Measurements from ENCODE around the gene GLG1. TPM values are rescaled to one million over a fixed set of nuclear protein-coding genes. Genes with fewer than 3 reads are reported as not detected.

GLG1 gene
- total RNA-seq, 3 donors from 2014 or later, result 116 to 197 (median 123) TPM

- Histone ChIP-seq H3K9me3 (no peaks in the 10 kb centered on the region), H3K27ac (peak overlapping the region in 1 of 2 donors; percentile 9)
- TF ChIP-seq POLR2A (IDR thresholded peaks at IDR 0.05) (no peak), POLR2AphosphoS5 (IDR thresholded peaks at IDR 0.05) (no peak)
- TF ChIP-seq, protein P1, sequence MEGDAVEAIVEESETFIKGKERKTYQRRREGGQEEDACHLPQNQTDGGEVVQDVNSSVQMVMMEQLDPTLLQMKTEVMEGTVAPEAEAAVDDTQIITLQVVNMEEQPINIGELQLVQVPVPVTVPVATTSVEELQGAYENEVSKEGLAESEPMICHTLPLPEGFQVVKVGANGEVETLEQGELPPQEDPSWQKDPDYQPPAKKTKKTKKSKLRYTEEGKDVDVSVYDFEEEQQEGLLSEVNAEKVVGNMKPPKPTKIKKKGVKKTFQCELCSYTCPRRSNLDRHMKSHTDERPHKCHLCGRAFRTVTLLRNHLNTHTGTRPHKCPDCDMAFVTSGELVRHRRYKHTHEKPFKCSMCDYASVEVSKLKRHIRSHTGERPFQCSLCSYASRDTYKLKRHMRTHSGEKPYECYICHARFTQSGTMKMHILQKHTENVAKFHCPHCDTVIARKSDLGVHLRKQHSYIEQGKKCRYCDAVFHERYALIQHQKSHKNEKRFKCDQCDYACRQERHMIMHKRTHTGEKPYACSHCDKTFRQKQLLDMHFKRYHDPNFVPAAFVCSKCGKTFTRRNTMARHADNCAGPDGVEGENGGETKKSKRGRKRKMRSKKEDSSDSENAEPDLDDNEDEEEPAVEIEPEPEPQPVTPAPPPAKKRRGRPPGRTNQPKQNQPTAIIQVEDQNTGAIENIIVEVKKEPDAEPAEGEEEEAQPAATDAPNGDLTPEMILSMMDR (IDR thresholded peaks at IDR 0.05), result no peak
Observed at GRCh38 chr16:74450967-74451760, 155.8 kb downstream of the GLG1 start.

GRCh38 chr16:74450236-74450635, 156.7 kb downstream of the GLG1 start:
- TF ChIP-seq, protein P1 (IDR thresholded peaks at IDR 0.05), result no peak
- TF ChIP-seq POLR2AphosphoS5 (IDR thresholded peaks at IDR 0.05), result no peak
- no peak for TF ChIP-seq POLR2A (IDR thresholded peaks at IDR 0.05)
- no peak for DNase-seq (ENCODE audit: low spot score in 2 of 2)
- H3K36me3 ChIP-seq, result peaks cover 3% of the 10 kb centered on the region

More at GRCh38 chr16:74450967-74451760, 155.8 kb downstream of the GLG1 start:
- no peaks in the 10 kb centered on the region for H3K4me1 ChIP-seq
- H3K36me3 ChIP-seq, result peaks cover 8% of the 10 kb centered on the region
- no peaks in the 10 kb centered on the region for H3K27me3 ChIP-seq
- intact Hi-C loops (cut with DNase I; ENCODE audit: low total_unique reads), result no loop called here
- no peak overlapping the region for H3K4me3 ChIP-seq
- DNase-seq (ENCODE audit: low spot score in 2 of 2), result no peak

GRCh38 chr16:74449470-74449869, 157.4 kb downstream of the GLG1 start:
- H3K27me3 ChIP-seq, result no peaks in the 10 kb centered on the region
- H3K27ac ChIP-seq, result peak overlapping the region; percentile 70 to 91
- H3K36me3 ChIP-seq, result no peaks in the 10 kb centered on the region
- H3K4me1 ChIP-seq, result no peaks in the 10 kb centered on the region
- intact Hi-C loops (cut with DNase I; ENCODE audit: low total_unique reads), result no loop called here
- no peaks in the 10 kb centered on the region for H3K9me3 ChIP-seq
- TF ChIP-seq, protein P1 (IDR thresholded peaks at IDR 0.05), result no peak
- TF ChIP-seq POLR2AphosphoS5 (IDR thresholded peaks at IDR 0.05) (no peak), POLR2A (IDR thresholded peaks at IDR 0.05) (no peak)
- no peak overlapping the region for H3K4me3 ChIP-seq
- DNase-seq (ENCODE audit: low spot score in 2 of 2), result no peak

More at GRCh38 chr16:74450236-74450635, 156.7 kb downstream of the GLG1 start:
- H3K4me3 ChIP-seq, result no peak overlapping the region
- intact Hi-C loops (cut with DNase I; ENCODE audit: low total_unique reads), result no loop called here
- H3K4me1 ChIP-seq, result no peaks in the 10 kb centered on the region
- no peaks in the 10 kb centered on the region for H3K9me3 ChIP-seq
- no peaks in the 10 kb centered on the region for H3K27me3 ChIP-seq
- peak overlapping the region; percentile 70 to 91 for H3K27ac ChIP-seq

DNA sequence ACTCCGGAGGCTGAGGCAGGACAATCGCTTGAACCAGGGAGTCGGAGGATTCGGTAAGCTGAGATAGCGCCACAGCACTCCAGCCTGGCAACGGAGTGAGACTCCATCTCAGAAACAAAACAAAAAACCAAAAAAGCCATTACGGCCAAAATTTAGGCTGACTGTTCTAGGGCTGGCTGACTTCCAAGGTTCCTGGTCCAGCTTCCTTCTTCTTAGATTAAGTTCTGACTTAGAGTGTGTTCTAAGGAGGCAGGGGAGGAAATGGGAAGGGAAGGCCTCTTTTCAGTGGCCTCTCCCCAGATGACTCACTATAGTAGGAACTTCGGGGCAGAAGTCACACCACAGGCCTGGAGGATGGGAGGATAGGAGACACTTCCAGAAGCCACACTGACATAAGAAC, 157.9 kb downstream of the GLG1 start:
- no peak overlapping the region for H3K4me3 ChIP-seq
- no peaks in the 10 kb centered on the region for H3K36me3 ChIP-seq
- intact Hi-C loops (cut with DNase I; ENCODE audit: low total_unique reads), result no loop called here
- no peak for TF ChIP-seq POLR2A (IDR thresholded peaks at IDR 0.05)
- peak in 1 of 3 donors; percentile 57 for TF ChIP-seq POLR2AphosphoS5 (IDR thresholded peaks at IDR 0.05)
- no peaks in the 10 kb centered on the region for H3K4me1 ChIP-seq
- H3K27ac ChIP-seq, result peak overlapping the region; percentile 70 to 91
- no peaks in the 10 kb centered on the region for H3K27me3 ChIP-seq
- DNase-seq (ENCODE audit: low spot score in 2 of 2), result peak in 1 of 2 donors; percentile 44
- H3K9me3 ChIP-seq, result no peaks in the 10 kb centered on the region

- intact Hi-C loops (cut with DNase I; ENCODE audit: low total_unique reads), result no loop called here
- DNase-seq (ENCODE audit: low spot score in 2 of 2), result no peak
- no peaks in the 10 kb centered on the region for H3K36me3 ChIP-seq
- H3K27me3 ChIP-seq, result no peaks in the 10 kb centered on the region
- TF ChIP-seq POLR2AphosphoS5 (IDR thresholded peaks at IDR 0.05) (no peak), POLR2A (IDR thresholded peaks at IDR 0.05) (no peak)
- TF ChIP-seq, protein P1 (IDR thresholded peaks at IDR 0.05), result no peak
- H3K9me3 ChIP-seq, result no peaks in the 10 kb centered on the region
- H3K4me1 ChIP-seq, result no peaks in the 10 kb centered on the region
- no peak overlapping the region for H3K4me3 ChIP-seq
- no peak overlapping the region for H3K27ac ChIP-seq
Observed at GRCh38 chr16:74447578-74447977, 159.3 kb downstream of the GLG1 start.

Measured in breast epithelium (tissue), 4 donors.